NCI-H2107 (cell line): ENCODE measurements around the gene LAMB4.

Experiments used
- DNase-seq: peaks from one replicate; lab custom pipeline; 2025; lab: John Stamatoyannopoulos, UW

The LAMB4 gene

DNA sequence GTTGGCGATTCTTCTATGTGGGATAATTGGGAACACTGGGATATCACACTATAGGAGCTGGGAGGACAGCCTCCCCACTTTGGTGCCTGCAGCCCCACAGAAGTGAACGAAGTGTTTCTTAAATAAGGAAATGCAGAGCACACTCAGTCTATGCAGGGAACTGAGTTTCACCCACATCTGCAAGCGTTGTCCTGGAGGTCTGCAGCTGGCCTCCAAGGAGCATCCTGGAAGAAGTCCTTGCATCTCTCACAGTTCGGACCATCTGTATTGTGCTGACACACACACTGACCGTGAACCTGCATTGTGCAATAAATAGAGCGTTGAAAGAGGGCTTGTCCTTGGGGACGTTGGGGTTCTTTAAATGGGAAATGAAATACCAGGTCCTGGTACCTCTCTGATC is 25.8 kb downstream of the LAMB4 start:
- no peak for DNase-seq

GRCh38 chr7:108103558-108104298 is 26.4 kb downstream of the LAMB4 start:
- DNase-seq = no peak

DNA sequence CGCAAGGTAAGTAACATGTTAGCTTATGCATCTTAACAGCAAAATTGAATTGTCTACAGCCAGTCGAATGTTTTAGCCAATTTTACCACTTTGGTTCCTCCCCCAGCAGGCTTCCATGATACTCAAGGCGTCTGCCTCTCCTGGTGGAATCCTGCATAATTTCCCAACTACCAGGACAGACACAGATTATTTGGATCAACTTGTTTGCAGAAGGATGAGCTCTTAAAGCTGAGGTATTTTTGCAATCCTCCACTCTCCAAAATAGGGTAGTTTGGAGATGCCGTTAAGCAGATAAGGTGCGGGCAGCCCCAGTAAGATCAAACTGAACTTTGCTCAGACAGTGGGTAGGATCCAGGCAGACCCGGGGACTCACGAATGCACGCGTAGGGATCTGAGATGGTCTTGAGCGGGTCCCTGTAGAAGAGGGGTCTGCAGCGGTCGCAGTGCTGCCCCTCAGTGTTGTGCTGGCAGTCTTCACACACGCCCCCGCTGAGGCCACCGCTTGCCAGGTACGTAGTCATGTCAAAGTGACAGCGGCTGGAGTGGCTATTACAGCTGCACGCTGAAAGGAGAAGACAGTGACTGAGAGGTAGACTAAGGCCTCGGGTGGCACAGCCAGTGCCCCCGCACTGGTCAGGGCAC is 27.4 kb downstream of the LAMB4 start:
- DNase-seq = no peak

- no peak for DNase-seq
Measured at GRCh38 chr7:108101759-108102158, 28.4 kb downstream of the LAMB4 start.

DNA sequence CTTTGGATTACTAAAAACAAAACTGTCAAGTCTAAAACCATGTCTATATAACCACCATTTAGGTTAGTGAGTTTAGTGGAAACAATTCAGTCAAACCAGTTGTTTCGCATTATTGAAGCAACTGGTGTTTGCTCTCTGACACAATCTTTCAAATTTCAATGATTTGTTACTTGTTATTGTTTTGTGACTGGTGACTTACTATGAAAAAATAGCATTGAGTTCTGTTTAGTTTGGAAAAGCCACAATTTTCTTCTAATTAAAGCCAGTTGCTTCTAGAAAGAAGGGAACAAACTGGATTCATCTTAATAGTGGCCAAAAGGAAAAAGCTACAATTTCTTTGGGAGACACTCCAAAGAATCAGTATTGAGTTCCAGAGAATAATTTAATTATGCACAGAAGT is 30.4 kb downstream of the LAMB4 start:
- DNase-seq = no peak

DNA sequence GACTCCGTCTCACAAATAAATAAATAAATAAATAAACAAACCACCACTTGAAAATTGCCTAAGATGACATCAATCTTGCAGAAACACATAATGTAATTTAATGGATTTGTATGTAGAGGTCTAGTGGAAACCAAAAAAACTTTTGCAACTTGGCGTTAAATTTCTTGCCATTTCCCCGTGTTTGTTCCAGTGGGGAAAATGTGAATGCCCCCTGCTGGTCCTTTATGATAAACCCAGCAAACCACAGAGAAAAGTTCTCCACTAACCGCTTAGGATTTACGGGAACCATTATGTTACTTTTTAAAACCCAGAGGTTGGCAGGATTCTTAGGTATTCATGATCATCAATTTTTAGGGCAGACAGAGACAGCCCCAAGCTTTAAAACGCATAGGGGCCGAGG is 32.5 kb downstream of the LAMB4 start:
- no peak for DNase-seq

DNA sequence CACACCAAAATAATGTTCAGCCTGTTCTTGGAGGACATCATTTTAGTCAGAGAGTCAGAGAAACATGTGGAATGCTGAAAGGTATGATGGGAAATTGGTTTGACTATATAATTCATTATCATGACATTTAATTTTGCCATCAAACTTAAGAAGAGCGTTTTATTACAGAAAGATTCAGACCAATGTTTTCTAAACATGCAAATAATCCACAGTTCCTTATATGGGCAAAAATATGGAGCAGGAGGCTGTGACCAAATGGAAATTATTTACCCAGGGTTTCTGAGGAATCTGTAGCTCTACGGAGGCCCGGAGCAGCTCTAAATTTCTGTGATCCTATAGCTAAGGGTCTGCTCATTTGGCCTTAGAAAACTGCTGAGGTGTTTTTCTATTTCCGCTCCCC is 33.2 kb downstream of the LAMB4 start:
- no peak for DNase-seq

DNA sequence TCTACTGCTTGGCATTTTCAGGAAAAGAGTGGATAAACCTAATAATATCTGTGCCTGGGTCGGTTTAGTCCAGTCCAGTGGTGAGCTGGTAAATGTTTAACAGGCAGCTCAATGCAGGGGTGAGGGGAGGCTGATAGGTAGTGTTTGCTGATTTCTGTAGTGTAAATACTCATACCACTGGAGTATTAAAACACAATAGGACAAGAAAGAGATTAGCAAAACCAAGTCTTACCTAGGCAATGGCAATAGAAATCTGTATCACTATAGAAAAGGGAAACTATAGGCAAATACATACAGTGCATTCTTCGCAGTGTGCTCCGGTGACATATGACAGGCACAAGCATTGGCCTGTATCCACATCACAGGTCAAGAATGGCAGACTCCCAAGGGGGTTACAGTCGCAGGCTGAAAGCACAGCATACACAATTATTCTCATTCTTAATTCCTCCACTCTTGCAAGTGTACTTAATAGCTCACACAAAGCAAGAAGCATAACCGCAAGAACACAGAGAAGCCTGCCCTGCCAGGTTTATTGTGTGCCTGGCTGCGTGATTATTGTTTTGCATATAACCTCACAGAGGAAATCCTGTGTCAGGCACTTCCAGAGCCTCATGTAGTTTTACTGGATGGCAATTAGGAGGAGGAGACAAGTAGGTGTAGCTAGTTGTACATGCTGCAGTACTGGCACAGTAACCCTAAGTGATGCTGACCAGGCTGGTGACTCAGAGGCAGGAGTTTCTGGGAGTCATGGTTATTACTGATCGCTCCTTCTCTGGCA is 35.0 kb downstream of the LAMB4 start:
- DNase-seq = peak; percentile 69

DNA sequence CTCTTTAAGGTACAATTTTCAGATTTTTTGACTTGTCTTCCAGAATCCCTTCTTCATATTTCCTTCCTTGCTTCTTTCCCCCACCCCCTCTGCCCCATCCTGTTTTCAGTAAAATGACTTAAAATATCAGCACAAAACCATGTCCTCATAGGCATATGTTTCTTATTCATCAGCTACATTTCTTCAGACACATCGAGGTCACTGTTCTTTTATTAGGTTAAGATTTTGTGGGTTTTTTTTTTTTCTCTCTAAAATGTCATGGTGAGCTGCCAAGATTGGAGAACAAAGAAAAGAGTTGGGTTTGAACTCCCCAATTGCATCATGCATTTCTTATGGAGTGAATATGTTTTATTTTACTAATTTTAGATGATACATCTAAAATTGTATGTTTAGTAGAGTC is 35.8 kb downstream of the LAMB4 start:
- no peak for DNase-seq

DNA sequence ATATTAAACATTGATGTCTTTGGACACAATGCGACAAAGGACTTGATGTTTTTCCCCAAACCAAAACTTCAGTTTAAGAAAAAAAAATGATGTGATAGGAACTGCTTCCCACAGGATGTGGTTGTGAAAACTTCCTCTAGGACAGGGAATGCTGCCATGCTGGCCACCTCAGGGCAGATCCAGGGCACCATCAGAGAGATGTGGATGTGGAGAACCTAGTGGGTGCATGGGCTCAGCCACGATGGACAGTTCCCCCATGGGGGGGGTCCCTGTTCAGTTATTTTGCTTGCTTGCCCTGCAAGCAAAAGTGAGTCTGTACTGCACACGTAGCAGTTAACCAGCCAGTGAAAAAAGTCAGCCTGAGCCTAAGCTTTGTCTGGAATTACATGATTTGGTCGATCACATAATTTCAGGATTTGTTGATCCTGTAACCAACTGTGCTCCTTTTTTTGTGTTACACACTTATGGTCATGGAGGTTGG is 36.3 kb downstream of the LAMB4 start:
- no peak for DNase-seq

GRCh38 chr7:108093341-108093740 is 36.8 kb downstream of the LAMB4 start:
- no peak for DNase-seq

GRCh38 chr7:108091461-108091831 is 38.7 kb downstream of the LAMB4 start:
- DNase-seq = no peak

DNA sequence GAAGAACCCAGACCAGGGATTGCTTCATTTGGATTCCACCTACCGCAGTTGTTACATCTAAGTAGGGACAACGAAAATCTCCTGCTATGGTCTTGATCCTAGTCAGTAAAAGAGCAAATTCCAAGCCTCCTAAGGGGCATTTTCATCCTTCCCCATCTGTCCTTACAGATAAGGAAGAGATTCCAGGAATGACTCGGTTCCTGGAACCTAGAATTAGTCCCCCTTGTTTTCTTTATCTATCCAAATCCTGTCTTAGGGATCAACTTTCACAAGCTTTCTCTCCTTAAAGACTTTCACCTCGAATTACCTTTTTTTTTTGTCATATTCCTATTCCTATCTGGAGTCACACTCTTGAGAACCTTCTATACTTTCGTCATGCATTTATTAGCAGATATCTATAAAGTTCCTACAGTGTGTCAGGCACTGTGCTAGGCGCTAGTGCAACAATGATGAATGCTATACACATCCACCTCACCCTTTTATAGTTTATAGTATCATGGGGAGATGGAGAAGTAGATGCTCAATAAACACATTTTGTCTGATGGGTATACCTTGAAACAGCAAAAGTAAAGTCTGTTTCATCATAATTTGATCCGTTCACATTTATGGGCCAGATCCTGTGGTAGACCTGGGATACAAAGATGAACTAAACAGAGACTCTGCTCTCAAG is 39.2 kb downstream of the LAMB4 start:
- DNase-seq = no peak

DNA sequence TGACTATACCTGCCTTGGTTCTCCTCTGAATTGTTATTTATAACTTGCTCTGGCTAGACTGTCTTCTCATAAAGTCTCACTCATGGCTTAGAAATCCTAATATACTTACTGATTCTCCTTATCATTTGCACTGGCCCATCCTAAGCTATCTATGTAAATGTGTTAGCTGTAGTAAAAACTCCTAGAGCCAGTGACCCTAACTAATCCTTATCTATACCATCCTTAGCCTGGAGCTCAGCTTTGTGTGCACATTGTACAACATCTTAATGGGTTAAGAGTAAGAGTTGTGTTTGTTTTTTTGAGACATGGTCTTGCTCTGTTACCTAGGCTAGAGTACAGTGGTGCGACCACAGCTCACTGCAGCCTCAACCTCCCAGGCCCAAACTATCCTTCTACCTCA is 40.8 kb downstream of the LAMB4 start:
- no peak for DNase-seq

DNA sequence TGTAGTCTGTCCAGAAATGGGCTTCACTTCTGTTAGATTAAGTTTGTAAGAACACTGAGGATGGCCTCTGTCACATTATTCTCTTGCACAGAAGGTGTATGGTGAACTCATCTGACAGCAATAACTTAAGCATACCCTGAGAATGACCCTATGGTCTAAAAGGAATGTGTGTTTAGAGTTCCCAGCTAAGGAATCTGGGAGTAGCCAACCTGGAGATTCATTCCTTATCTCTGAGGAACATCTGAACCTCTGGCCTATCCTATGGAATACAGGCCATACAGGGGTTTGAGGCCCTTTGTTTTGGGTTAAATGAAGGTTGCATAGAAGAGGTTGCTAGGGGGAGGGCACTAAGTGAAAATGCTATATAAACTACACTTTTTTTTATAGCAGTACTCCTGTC is 41.4 kb downstream of the LAMB4 start:
- DNase-seq = no peak

DNA sequence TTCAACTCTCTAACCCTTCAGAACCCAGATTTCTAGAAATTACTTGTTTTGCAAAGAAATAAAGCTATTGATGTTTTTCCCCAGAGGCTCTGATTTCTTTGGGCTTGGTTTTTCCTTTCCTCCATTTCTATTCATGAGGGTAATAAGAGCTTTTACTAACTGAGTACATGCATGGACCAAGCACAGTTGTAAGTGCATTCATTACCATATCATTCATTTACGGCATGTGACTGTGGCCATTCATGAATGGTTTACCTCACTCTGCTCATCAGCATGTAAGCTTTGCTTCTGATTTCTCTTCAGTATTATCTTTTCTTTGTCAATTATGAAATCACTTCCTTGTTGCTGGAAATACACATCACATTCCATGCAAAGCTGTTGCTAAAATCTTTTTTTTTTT is 42.4 kb downstream of the LAMB4 start:
- DNase-seq = no peak

- DNase-seq = no peak
Measured at GRCh38 chr7:108086962-108087361, 43.2 kb downstream of the LAMB4 start.

GRCh38 chr7:108086546-108086945 is 43.6 kb downstream of the LAMB4 start:
- DNase-seq = no peak

- DNase-seq = no peak
Measured at GRCh38 chr7:108083980-108084379, 46.2 kb downstream of the LAMB4 start.

DNA sequence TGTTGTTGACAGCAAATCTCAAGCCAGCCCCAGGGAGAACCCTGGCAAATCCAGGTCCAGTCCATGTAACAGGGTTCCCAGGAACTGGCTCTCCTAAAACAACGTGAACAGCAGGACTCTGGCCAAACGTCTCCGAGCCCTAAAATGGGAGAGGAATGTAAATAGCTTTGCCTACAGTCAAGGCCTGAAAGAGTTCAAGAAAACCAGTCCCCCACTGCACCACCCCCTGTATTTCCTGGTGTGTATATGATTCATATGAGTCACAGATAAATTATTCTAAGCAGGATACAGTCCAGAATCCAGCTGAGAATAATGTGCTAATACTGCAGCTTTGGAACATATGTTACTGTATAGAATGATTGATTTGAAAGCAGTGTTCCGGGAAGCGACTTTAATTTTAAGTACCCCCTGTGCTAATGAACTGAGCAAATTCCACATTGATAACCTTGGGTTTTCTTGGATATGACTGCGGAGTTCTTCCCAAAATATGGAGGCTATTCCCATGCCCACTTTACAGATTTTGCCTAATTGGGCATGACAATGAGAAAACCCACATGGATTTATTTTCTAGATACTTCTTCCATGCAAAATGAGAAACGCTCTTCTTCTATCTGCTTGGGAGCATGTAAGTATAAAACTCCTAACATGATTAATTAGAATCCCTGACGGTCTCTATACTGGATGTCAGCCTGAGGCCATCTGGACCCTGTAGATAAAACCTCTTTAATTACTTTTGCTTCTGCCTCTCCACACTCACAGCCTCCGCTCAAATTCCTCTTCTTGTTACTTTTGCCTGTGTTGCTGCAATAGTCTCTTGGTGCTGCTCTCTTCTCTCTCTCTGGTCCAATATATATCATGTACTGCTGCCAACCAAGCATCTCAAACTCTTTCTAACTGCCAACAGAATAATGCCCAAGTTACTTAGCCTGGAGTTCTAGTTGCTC is 50.2 kb downstream of the LAMB4 start:
- DNase-seq = no peak

GRCh38 chr7:108079276-108079647 is 50.9 kb downstream of the LAMB4 start:
- DNase-seq = no peak
